ENCODE data around the gene SAMSN1. TPM values are rescaled to one million over a fixed set of nuclear protein-coding genes. Genes with fewer than 3 reads are reported as not detected.

SAMSN1 gene
- total RNA-seq, 2 donors from 2014 or later, result 1.4 TPM; not detected in 1

DNA sequence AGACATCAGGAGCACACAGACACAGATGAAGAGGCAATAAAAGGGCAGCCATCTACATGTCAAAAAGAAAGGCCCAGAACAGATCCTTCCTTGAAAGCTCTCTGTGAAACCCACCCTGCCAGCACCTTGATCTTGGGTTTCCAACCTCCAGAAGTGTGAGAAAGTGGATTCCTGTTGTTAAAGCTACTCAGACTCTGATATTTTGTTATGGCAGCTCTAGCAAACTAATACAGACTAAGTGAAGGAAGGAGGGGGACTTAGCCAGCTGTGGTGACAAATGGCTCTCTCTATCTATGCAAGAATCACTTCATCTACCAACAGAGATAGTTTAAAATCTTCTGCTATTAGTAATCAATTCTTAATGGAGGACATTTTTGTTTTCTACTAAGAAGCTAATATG, 10.4 kb downstream of the SAMSN1 start:
- no peaks in the 10 kb centered on the region for H3K27me3 ChIP-seq (ENCODE audit: control insufficient read depth, insufficient read depth, low read length, poor library complexity, severe bottlenecking)
- no peak overlapping the region for H3K9ac ChIP-seq (ENCODE audit: extremely low read depth, low read length, poor library complexity, severe bottlenecking)
- H3K27ac Mint-ChIP-seq, result no peak overlapping the region
- H3K27ac ChIP-seq (ENCODE audit: low read depth, low read length), result no peak overlapping the region
- TF ChIP-seq, protein P1, sequence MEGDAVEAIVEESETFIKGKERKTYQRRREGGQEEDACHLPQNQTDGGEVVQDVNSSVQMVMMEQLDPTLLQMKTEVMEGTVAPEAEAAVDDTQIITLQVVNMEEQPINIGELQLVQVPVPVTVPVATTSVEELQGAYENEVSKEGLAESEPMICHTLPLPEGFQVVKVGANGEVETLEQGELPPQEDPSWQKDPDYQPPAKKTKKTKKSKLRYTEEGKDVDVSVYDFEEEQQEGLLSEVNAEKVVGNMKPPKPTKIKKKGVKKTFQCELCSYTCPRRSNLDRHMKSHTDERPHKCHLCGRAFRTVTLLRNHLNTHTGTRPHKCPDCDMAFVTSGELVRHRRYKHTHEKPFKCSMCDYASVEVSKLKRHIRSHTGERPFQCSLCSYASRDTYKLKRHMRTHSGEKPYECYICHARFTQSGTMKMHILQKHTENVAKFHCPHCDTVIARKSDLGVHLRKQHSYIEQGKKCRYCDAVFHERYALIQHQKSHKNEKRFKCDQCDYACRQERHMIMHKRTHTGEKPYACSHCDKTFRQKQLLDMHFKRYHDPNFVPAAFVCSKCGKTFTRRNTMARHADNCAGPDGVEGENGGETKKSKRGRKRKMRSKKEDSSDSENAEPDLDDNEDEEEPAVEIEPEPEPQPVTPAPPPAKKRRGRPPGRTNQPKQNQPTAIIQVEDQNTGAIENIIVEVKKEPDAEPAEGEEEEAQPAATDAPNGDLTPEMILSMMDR (conservative IDR thresholded peaks at IDR 0.05), result no peak
- H3K9me3 Mint-ChIP-seq, result peaks cover 10% of the 10 kb centered on the region
- no peaks in the 10 kb centered on the region for H3K9me3 ChIP-seq (ENCODE audit: control insufficient read depth, low read length)
- H3K4me3 ChIP-seq (ENCODE audit: low read length), result no peak overlapping the region
- H3K36me3 Mint-ChIP-seq (ENCODE audit: low read depth), result no peaks in the 10 kb centered on the region
- H3K27me3 Mint-ChIP-seq (ENCODE audit: insufficient read depth), result no peaks in the 10 kb centered on the region
- no peaks in the 10 kb centered on the region for H3K36me3 ChIP-seq (ENCODE audit: control insufficient read depth, insufficient read depth, low read length)
- no peak overlapping the region for H3K4me3 Mint-ChIP-seq
- no peaks in the 10 kb centered on the region for H3K4me1 ChIP-seq (ENCODE audit: control insufficient read depth, insufficient read depth, low read length)
- DNase-seq, result no peak
- no peaks in the 10 kb centered on the region for H3K4me1 Mint-ChIP-seq

DNA sequence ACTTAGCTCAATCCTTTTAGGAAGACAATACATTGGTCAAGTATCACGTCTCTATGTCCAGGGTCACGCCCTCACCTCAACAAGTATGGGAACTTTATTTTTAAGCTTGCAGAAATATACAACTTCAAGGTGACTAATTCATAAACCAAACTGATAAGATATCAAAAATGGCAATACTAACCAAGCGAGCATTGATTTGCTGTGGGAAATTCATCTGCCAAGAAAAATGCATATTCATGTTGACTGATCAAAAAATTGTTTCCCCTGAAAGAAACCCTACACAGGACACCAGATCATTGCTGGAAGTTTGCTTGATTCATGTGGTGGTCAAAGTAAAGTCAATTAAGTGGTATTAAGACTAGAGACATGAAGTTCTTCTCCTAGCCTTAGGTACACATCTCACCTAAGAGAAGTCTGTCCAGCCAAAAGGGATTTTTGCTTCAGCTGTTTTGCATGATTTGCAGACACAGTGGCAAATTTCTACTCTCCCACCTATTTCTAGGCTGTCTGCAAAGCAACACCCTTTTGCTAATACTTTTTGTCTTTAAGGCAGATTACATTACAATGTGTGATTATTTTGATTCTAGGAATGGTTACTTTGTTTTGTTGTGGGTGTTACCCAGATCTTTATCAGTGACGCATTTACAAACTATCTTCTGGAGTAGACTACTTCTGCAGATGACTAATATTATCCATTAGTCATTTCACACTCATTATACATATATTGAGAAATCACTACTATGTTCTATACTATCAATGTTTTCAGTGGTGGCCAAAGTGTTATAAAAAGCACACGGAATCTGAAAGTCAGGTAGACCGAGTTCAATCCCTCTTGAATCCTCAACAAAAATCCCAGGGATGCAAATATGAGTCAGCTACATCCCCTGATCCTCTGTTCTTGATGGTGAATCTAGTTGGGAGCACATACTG, 12.4 kb downstream of the SAMSN1 start:
- H3K9ac ChIP-seq (ENCODE audit: extremely low read depth, low read length, poor library complexity, severe bottlenecking), result no peak overlapping the region
- Mint-ChIP-seq H3K4me3 (no peak overlapping the region), H3K4me1 (no peaks in the 10 kb centered on the region), H3K36me3 (ENCODE audit: low read depth) (no peaks in the 10 kb centered on the region), H3K27ac (no peak overlapping the region), H3K9me3 (peaks cover 5% of the 10 kb centered on the region), H3K27me3 (ENCODE audit: insufficient read depth) (no peaks in the 10 kb centered on the region)
- no peaks in the 10 kb centered on the region for H3K9me3 ChIP-seq (ENCODE audit: control insufficient read depth, low read length)
- H3K27ac ChIP-seq (ENCODE audit: low read depth, low read length), result no peak overlapping the region
- no peaks in the 10 kb centered on the region for H3K36me3 ChIP-seq (ENCODE audit: control insufficient read depth, insufficient read depth, low read length)
- TF ChIP-seq, protein P1 (conservative IDR thresholded peaks at IDR 0.05), result no peak
- no peak for DNase-seq
- 90 to 96% methylated on average over 2 to 5 of the region's 6 CpGs for WGBS, 2 experiments (ENCODE audit: insufficient coverage in 1 of 2, insufficient read length in 1 of 2)
- H3K4me3 ChIP-seq (ENCODE audit: low read length), result no peak overlapping the region
- no peaks in the 10 kb centered on the region for H3K4me1 ChIP-seq (ENCODE audit: control insufficient read depth, insufficient read depth, low read length)
- H3K27me3 ChIP-seq (ENCODE audit: control insufficient read depth, insufficient read depth, low read length, poor library complexity, severe bottlenecking), result no peaks in the 10 kb centered on the region

DNA sequence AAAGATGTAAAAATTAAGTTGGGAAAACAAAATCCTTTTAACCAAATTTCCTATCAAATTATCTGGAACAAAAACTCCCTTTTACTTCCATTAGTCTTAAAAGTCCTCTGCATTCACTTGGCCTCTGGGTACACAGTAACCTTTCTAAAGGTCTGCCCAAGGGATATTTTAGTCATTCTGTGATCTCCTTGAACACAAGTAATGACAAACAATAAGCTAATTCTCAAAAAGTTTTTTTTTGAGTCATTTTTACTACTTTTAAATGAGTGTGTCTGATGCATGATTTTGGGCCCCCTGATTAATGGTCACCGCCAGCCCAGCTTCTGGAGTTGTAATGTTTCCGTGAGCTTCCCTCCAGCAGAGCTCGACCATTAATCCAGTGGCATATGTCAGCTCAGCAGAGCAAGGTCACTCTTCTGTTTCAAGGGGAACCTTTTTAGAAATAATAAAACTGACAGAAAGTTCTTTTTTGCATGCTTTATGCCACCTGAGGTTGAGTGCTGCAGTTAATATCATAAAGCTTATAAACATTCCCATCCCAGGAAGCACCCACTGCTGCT, 14.3 kb downstream of the SAMSN1 start:
- Histone ChIP-seq H3K27ac (ENCODE audit: low read depth, low read length) (no peak overlapping the region), H3K4me3 (ENCODE audit: low read length) (no peak overlapping the region), H3K36me3 (ENCODE audit: control insufficient read depth, insufficient read depth, low read length) (no peaks in the 10 kb centered on the region), H3K9me3 (ENCODE audit: control insufficient read depth, low read length) (no peaks in the 10 kb centered on the region), H3K9ac (ENCODE audit: extremely low read depth, low read length, poor library complexity, severe bottlenecking) (no peak overlapping the region), H3K27me3 (ENCODE audit: control insufficient read depth, insufficient read depth, low read length, poor library complexity, severe bottlenecking) (no peaks in the 10 kb centered on the region), H3K4me1 (ENCODE audit: control insufficient read depth, insufficient read depth, low read length) (no peaks in the 10 kb centered on the region)
- no peak overlapping the region for H3K27ac Mint-ChIP-seq
- WGBS, 2 experiments (ENCODE audit: insufficient coverage in 1 of 2, insufficient read length in 1 of 2), result 93% methylated on average over 3 of the region's 3 CpGs
- TF ChIP-seq, protein P1 (conservative IDR thresholded peaks at IDR 0.05), result no peak
- no peak for DNase-seq
- no peaks in the 10 kb centered on the region for H3K36me3 Mint-ChIP-seq (ENCODE audit: low read depth)
- H3K9me3 Mint-ChIP-seq, result peaks cover 5% of the 10 kb centered on the region
- no peaks in the 10 kb centered on the region for H3K4me1 Mint-ChIP-seq
- no peaks in the 10 kb centered on the region for H3K27me3 Mint-ChIP-seq (ENCODE audit: insufficient read depth)
- no peak overlapping the region for H3K4me3 Mint-ChIP-seq
